ENCODE measurements around the gene ZNF22. TPM values are rescaled to one million over a fixed set of nuclear protein-coding genes. Genes with fewer than 3 reads are reported as not detected.

ZNF22 gene
- total and polyA plus RNA-seq, 2 of the 8 experiments (the other 6 are each of a cell fraction or from before 2014, with no cell fraction given), result 18.2 to 45.2 TPM

- FAIRE-seq (no peak), DNase-seq (ENCODE audit: low read depth in 1 of 2, low spot score in 2 of 2) (no peak)
- Histone ChIP-seq H3K27ac (ENCODE audit: low read depth, low read length) (no peak overlapping the region), H3K4ac (replicated peaks; ENCODE audit: insufficient read length, low read depth, low read length) (no peak overlapping the region), H2BK15ac (ENCODE audit: low read length) (no peak overlapping the region), H2AK5ac (ENCODE audit: low read depth, low read length) (no peak overlapping the region), H3K27me3 (replicated peaks in 1 of 4; ENCODE audit: control insufficient read depth in 3 of 4, extremely low read depth in 1 of 4, insufficient read depth in 3 of 4, low read length in 3 of 4) (peaks cover 0 to 3% (median 1%) of the 10 kb centered on the region in 4 experiments; a peak in 4 of 7 replicates), H4K20me1 (replicated peaks in 1 of 2; ENCODE audit: control insufficient read depth in 1 of 2, insufficient read depth in 2 of 2, low read length in 2 of 2) (no peaks in the 10 kb centered on the region), H2BK12ac (ENCODE audit: low read depth, low read length) (no peak overlapping the region), H3K4me2 (ENCODE audit: insufficient read depth in 1 of 2, low read depth in 2 of 2, low read length in 2 of 2) (0 out of 4 replicates have a peak overlapping the region, but pooled peaks of 1 of the 2 experiments have one; percentile 31), H2BK120ac (replicated peaks; ENCODE audit: low read depth, low read length) (no peak overlapping the region), H3K79me1 (ENCODE audit: low read depth, low read length) (no peaks in the 10 kb centered on the region), H3K4me1 (replicated peaks in 1 of 4; ENCODE audit: control insufficient read depth in 3 of 4, insufficient read depth in 4 of 4, low read length in 3 of 4) (peaks cover 5 to 39% (median 23%) of the 10 kb centered on the region in 4 experiments; a peak in 6 of 7 replicates), H4K8ac (ENCODE audit: extremely low read depth, insufficient read depth, low read length) (no peak overlapping the region), H2BK5ac (ENCODE audit: low read depth, low read length) (no peak overlapping the region), H3K79me2 (ENCODE audit: control insufficient read depth in 1 of 2, insufficient read depth in 2 of 2, low read length in 2 of 2) (no peaks in the 10 kb centered on the region), H3K56ac (replicated peaks; ENCODE audit: insufficient read length, low read depth, low read length) (no peak overlapping the region), H3K36me3 (ENCODE audit: control insufficient read depth in 2 of 4, insufficient read depth in 4 of 4, low read length in 3 of 4) (peaks cover 0 to 3% (median 1%) of the 10 kb centered on the region in 4 experiments; a peak in 1 of 8 replicates), H2AFZ (ENCODE audit: low read length) (no peak overlapping the region), H3K23me2 (ENCODE audit: low read depth, low read length) (no peaks in the 10 kb centered on the region), H3K4me3 (ENCODE audit: extremely low read depth in 1 of 4, insufficient read depth in 2 of 4, low read depth in 3 of 4, low read length in 4 of 4) (no peak overlapping the region), H3K9me3 (ENCODE audit: insufficient read depth in 2 of 2, low read depth in 1 of 2, low read length in 1 of 2) (no peaks in the 10 kb centered on the region), H4K91ac (replicated peaks; ENCODE audit: insufficient read length, low read length) (no peak overlapping the region), H3K23ac (ENCODE audit: insufficient read length) (no peak overlapping the region), H3K18ac (ENCODE audit: extremely low read depth, low read length) (no peak overlapping the region), H4K5ac (ENCODE audit: insufficient read length, low read depth, low read length) (no peak overlapping the region), H3K14ac (ENCODE audit: insufficient read length) (no peak overlapping the region), H2BK20ac (ENCODE audit: low read length) (peak overlapping the region; percentile 82), H3K9ac (replicated peaks in 1 of 4; ENCODE audit: extremely low read depth in 1 of 4, low read depth in 3 of 4, low read length in 3 of 4) (no peak overlapping the region)
- 85% methylated on average over 5 of the region's 5 CpGs; no CpG with 5 or more reads in 1 of the 2 experiments for WGBS, 2 experiments (ENCODE audit: extremely low coverage in 1 of 2, insufficient coverage in 1 of 2, insufficient read length in 1 of 2, insufficient replicate concordance in 2 of 2, low coverage in 1 of 2, low lambda C conversion rate in 2 of 2, missing lambda C conversion rate in 1 of 2)
- ChIA-PET POLR2A (ENCODE audit: partially characterized antibody) (interaction anchor here (1.2 to 1.8 kb wide), 2 partner anchors 13 to 16 kb away, joined by 4 to 5 read pairs; partner anchors contain the start of gene DEPP1), CTCF (ENCODE audit: partially characterized antibody) (interaction anchor here (2.6 to 12.1 kb wide), 5 partner anchors 10 to 63 kb away, joined by 10 to 117 read pairs (median 43); partner anchors contain the start of genes DEPP1 and ZNF22)
- TF ChIP-seq JUN (IDR thresholded peaks at IDR 0.05; ENCODE audit: low read depth, low read length) (no peak), SP1 (IDR thresholded peaks at IDR 0.05; ENCODE audit: low read depth, low read length) (no peak), TBP (IDR thresholded peaks at IDR 0.05; ENCODE audit: low read depth, low read length) (no peak), HDAC6 (IDR thresholded peaks at IDR 0.05; ENCODE audit: low read depth, low read length) (no peak), SRF (IDR thresholded peaks at IDR 0.05; ENCODE audit: low read depth, low read length) (no peak), SUZ12 (IDR thresholded peaks at IDR 0.05; ENCODE audit: low read length) (no peak), CTBP2 (IDR thresholded peaks at IDR 0.05; ENCODE audit: borderline replicate concordance, insufficient read depth, insufficient read length, low read length) (no peak), BACH1 (IDR thresholded peaks at IDR 0.05; ENCODE audit: low read length) (no peak), CHD1 (IDR thresholded peaks at IDR 0.05; ENCODE audit: low read depth, low read length) (no peak), SP4 (IDR thresholded peaks at IDR 0.05; ENCODE audit: low read length) (no peak), KDM4A (IDR thresholded peaks at IDR 0.05; ENCODE audit: low read depth, low read length, severe bottlenecking) (no peak), FOSL1 (IDR thresholded peaks at IDR 0.05; ENCODE audit: insufficient read depth, low read depth, low read length) (no peak), RBBP5 (IDR thresholded peaks at IDR 0.05; ENCODE audit: borderline replicate concordance, low read depth, low read length) (no peak), TEAD4 (IDR thresholded peaks at IDR 0.05; ENCODE audit: low read depth, low read length) (no peak), CREB1 (IDR thresholded peaks at IDR 0.05) (no peak)
Measured at GRCh38 chr10:44991571-44991970, 9.2 kb upstream of the ZNF22 start.
